ENCODE measurements around the gene RC3H2. TPM values are rescaled to one million over a fixed set of nuclear protein-coding genes. Genes with fewer than 3 reads are reported as not detected.
"Not testable (repeated sequence)": the region's sequence is repeated elsewhere in the genome, so short reads cannot be mapped to it uniquely, and the experiment has no call there.

Gene RC3H2
- total RNA-seq, 1 experiment from 2014 or later, result 37.5 TPM

DNA sequence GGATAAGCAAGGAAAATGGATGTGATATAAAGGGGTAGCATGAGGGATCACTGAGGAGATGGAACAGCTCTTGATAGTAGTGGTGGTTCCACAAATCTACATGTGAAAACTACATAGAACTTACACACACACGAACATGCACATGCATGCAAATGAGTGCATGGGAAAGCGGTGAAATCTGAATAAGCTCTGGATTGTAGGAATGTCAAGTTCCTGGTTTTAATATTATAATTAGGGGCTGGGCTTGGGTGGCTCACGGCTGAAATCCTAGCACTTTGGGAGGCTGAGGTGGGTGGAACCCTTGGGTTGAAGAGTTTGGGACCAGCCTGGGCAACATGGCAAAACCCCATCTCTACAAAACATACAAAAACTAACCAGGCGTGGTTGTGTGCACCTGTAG is 63.7 kb downstream of the RC3H2 start:
- Mint-ChIP-seq H3K27me3 (ENCODE audit: low read depth) (peaks cover 9% of the 10 kb centered on the region; the same call in 1 of the 2 replicates), H3K36me3 (peaks cover 6% of the 10 kb centered on the region), H3K4me1 (no peaks in the 10 kb centered on the region), H3K27ac (no peak overlapping the region), H3K9me3 (peaks cover 39% of the 10 kb centered on the region), H3K4me3 (no peak overlapping the region)
- ATAC-seq (no peak), DNase-seq (ENCODE audit: low spot score) (no peak)
- TF ChIP-seq JAZF1 (CRISPR knock-in tag; IDR thresholded peaks at IDR 0.05), result no peak
- TF ChIP-seq, protein P1, sequence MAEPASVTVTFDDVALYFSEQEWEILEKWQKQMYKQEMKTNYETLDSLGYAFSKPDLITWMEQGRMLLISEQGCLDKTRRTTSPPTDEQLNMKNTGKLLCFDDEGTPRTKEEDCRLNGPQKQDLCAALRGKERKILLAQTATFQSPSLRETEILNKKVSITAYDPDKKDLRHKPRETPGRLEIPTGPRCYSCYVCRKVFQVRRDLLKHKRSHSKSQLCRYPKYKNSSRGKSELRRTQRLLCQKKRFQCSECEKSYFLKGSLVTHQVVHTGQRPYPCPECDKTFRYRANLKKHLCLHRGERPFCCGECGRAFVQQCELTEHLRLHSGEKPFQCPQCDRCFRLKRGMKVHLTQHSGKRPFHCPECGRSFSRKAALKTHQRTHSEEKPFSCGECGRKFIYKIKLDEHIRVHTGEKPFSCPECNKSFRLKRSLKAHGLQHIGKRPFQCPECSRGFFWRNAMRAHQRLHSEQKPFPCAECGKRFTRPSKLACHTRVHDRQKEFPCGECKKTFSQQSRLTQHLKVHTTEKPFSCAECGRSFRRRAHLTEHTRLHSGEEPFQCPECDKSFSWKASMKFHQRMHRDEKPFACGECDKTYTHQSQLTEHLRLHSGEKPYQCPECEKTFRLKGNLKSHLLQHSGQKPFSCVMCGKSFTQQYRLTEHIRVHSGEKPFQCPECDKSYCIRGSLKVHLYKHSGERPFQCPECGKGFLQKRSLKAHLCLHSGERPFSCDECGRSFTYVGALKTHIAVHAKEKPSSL (CRISPR knock-in tag; conservative IDR thresholded peaks at IDR 0.05), result no peak
- TF ChIP-seq EMX1 (CRISPR knock-in tag; IDR thresholded peaks at IDR 0.05), result no peak
- TF ChIP-seq ZNF317 (CRISPR knock-in tag; IDR thresholded peaks at IDR 0.05; ENCODE audit: borderline replicate concordance, low read depth), result no peak
- TF ChIP-seq, protein P2, sequence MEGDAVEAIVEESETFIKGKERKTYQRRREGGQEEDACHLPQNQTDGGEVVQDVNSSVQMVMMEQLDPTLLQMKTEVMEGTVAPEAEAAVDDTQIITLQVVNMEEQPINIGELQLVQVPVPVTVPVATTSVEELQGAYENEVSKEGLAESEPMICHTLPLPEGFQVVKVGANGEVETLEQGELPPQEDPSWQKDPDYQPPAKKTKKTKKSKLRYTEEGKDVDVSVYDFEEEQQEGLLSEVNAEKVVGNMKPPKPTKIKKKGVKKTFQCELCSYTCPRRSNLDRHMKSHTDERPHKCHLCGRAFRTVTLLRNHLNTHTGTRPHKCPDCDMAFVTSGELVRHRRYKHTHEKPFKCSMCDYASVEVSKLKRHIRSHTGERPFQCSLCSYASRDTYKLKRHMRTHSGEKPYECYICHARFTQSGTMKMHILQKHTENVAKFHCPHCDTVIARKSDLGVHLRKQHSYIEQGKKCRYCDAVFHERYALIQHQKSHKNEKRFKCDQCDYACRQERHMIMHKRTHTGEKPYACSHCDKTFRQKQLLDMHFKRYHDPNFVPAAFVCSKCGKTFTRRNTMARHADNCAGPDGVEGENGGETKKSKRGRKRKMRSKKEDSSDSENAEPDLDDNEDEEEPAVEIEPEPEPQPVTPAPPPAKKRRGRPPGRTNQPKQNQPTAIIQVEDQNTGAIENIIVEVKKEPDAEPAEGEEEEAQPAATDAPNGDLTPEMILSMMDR (IDR thresholded peaks at IDR 0.05), result no peak
- TF ChIP-seq, protein P3, sequence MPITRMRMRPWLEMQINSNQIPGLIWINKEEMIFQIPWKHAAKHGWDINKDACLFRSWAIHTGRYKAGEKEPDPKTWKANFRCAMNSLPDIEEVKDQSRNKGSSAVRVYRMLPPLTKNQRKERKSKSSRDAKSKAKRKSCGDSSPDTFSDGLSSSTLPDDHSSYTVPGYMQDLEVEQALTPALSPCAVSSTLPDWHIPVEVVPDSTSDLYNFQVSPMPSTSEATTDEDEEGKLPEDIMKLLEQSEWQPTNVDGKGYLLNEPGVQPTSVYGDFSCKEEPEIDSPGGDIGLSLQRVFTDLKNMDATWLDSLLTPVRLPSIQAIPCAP (CRISPR knock-in tag; IDR thresholded peaks at IDR 0.05), result no peak
- TF ChIP-seq, protein P4, sequence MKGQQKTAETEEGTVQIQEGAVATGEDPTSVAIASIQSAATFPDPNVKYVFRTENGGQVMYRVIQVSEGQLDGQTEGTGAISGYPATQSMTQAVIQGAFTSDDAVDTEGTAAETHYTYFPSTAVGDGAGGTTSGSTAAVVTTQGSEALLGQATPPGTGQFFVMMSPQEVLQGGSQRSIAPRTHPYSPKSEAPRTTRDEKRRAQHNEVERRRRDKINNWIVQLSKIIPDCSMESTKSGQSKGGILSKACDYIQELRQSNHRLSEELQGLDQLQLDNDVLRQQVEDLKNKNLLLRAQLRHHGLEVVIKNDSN (CRISPR knock-in tag; IDR thresholded peaks at IDR 0.05), result no peak
- TF ChIP-seq ZNF671 (CRISPR knock-in tag; IDR thresholded peaks at IDR 0.05), result no peak
- TF ChIP-seq, protein P5, sequence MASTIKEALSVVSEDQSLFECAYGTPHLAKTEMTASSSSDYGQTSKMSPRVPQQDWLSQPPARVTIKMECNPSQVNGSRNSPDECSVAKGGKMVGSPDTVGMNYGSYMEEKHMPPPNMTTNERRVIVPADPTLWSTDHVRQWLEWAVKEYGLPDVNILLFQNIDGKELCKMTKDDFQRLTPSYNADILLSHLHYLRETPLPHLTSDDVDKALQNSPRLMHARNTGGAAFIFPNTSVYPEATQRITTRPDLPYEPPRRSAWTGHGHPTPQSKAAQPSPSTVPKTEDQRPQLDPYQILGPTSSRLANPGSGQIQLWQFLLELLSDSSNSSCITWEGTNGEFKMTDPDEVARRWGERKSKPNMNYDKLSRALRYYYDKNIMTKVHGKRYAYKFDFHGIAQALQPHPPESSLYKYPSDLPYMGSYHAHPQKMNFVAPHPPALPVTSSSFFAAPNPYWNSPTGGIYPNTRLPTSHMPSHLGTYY (CRISPR knock-in tag; IDR thresholded peaks at IDR 0.05), result no peak
- no peak for TF ChIP-seq GABPB1 (CRISPR knock-in tag; IDR thresholded peaks at IDR 0.05)
- TF ChIP-seq, protein P6, sequence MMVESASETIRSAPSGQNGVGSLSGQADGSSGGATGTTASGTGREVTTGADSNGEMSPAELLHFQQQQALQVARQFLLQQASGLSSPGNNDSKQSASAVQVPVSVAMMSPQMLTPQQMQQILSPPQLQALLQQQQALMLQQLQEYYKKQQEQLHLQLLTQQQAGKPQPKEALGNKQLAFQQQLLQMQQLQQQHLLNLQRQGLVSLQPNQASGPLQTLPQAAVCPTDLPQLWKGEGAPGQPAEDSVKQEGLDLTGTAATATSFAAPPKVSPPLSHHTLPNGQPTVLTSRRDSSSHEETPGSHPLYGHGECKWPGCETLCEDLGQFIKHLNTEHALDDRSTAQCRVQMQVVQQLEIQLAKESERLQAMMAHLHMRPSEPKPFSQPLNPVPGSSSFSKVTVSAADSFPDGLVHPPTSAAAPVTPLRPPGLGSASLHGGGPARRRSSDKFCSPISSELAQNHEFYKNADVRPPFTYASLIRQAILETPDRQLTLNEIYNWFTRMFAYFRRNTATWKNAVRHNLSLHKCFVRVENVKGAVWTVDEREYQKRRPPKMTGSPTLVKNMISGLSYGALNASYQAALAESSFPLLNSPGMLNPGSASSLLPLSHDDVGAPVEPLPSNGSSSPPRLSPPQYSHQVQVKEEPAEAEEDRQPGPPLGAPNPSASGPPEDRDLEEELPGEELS (CRISPR knock-in tag; IDR thresholded peaks at IDR 0.05), result no peak
- TF ChIP-seq SOX15 (CRISPR knock-in tag; IDR thresholded peaks at IDR 0.05), result no peak
- TF ChIP-seq SMAD4 (CRISPR knock-in tag; IDR thresholded peaks at IDR 0.05), result no peak
- no peak for TF ChIP-seq TEAD4 (CRISPR knock-in tag; IDR thresholded peaks at IDR 0.05)
- no peak for TF ChIP-seq KAT7 (CRISPR knock-in tag; IDR thresholded peaks at IDR 0.05; ENCODE audit: borderline replicate concordance)
- no peak for TF ChIP-seq CBFB (CRISPR knock-in tag; IDR thresholded peaks at IDR 0.05; ENCODE audit: low read depth)
- no peak for TF ChIP-seq FOXP1 (CRISPR knock-in tag; IDR thresholded peaks at IDR 0.05; ENCODE audit: borderline replicate concordance)
- no peak for TF ChIP-seq NFE2L1 (CRISPR knock-in tag; IDR thresholded peaks at IDR 0.05)
- TF ChIP-seq CREM (CRISPR knock-in tag; IDR thresholded peaks at IDR 0.05), result no peak
- no peak for TF ChIP-seq GRHL2 (CRISPR knock-in tag; IDR thresholded peaks at IDR 0.05; ENCODE audit: insufficient replicate concordance, severe bottlenecking)
- ChIA-PET POLR2A (interaction anchor here (0.7 kb wide), 1 partner anchor 82 kb away, joined by 4 read pairs; no protein-coding TSS in a partner anchor), CTCF (no interaction called here)

DNA sequence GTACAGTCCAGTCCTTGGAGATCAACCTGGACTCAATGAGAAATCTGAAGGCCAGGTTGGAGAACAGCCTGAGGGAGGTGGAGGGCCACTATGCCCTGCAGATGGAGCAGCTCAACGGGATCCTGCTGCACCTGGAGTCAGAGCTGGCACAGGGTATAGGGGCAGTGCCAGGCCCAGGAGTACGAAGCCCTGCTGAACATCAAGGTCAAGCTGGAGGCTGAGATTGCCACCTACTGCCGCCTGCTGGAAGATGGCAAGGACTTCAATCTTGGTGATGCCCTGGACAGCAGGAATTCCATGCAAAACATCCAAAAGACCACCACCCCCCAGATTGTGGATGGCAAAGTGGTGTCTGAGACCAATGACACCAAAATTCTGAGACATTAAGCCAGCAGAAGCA is 66.7 kb downstream of the RC3H2 start:
- not testable (repeated sequence) for H3K27me3 Mint-ChIP-seq (ENCODE audit: low read depth); H3K4me3 Mint-ChIP-seq; H3K27ac Mint-ChIP-seq; DNase-seq (ENCODE audit: low spot score); H3K36me3 Mint-ChIP-seq; ATAC-seq
- peaks cover 10% of the 10 kb centered on the region for H3K4me1 Mint-ChIP-seq
- H3K9me3 Mint-ChIP-seq, result peaks cover 28% of the 10 kb centered on the region
- POLR2A ChIA-PET, result interaction anchor here (1.3 kb wide), 1 partner anchor 11 kb away, joined by 4 read pairs; no protein-coding TSS in a partner anchor
- CTCF ChIA-PET, result interaction anchor here (2.4 kb wide), 1 partner anchor 10 kb away, joined by 7 read pairs; the partner anchor contains the start of gene PDCL

Data from WTC11 (cell line).